ENCODE measurements around the gene CD70.
"Not testable (repeated sequence)": the region's sequence is repeated elsewhere in the genome, so short reads cannot be mapped to it uniquely, and the experiment has no call there.

Gene CD70

GRCh38 chr19:6604906-6605305, 14.0 kb upstream of the CD70 start:
- no peak for DNase-seq
- Histone ChIP-seq H3K9me3 (no peaks in the 10 kb centered on the region), H3K4me1 (no peaks in the 10 kb centered on the region), H3K4me3 (ENCODE audit: low read depth, low read length) (no peak overlapping the region), H3K36me3 (no peaks in the 10 kb centered on the region), H3K27me3 (no peaks in the 10 kb centered on the region)
- TF ChIP-seq CTCF (IDR thresholded peaks at IDR 0.05; ENCODE audit: low read depth, low read length): no peak

GRCh38 chr19:6602729-6603114, 11.8 kb upstream of the CD70 start:
- no peaks in the 10 kb centered on the region for H3K9me3 ChIP-seq
- no peaks in the 10 kb centered on the region for H3K36me3 ChIP-seq
- H3K4me1 ChIP-seq: no peaks in the 10 kb centered on the region
- no peak for DNase-seq
- H3K4me3 ChIP-seq (ENCODE audit: low read depth, low read length): no peak overlapping the region
- H3K27me3 ChIP-seq: no peaks in the 10 kb centered on the region; the same call in 1 of the 2 replicates
- no peak for TF ChIP-seq CTCF (IDR thresholded peaks at IDR 0.05; ENCODE audit: low read depth, low read length)

- H3K27me3 ChIP-seq; H3K36me3 ChIP-seq; H3K4me1 ChIP-seq; DNase-seq; H3K9me3 ChIP-seq; H3K4me3 ChIP-seq (ENCODE audit: low read depth, low read length): not testable (repeated sequence)
Measured at GRCh38 chr19:6601537-6602052, 10.6 kb upstream of the CD70 start.

GRCh38 chr19:6600951-6601536, 10.1 kb upstream of the CD70 start:
- H3K4me3 ChIP-seq (ENCODE audit: low read depth, low read length); H3K4me1 ChIP-seq: not testable (repeated sequence)

GRCh38 chr19:6599866-6600454, 9.0 kb upstream of the CD70 start:
- H3K4me3 ChIP-seq (ENCODE audit: low read depth, low read length): no peak overlapping the region
- no peaks in the 10 kb centered on the region for H3K9me3 ChIP-seq
- no peaks in the 10 kb centered on the region for H3K36me3 ChIP-seq
- DNase-seq: no peak
- peaks cover 4% of the 10 kb centered on the region; the same call in 1 of the 2 replicates for H3K27me3 ChIP-seq
- no peak for TF ChIP-seq CTCF (IDR thresholded peaks at IDR 0.05; ENCODE audit: low read depth, low read length)
- no peaks in the 10 kb centered on the region for H3K4me1 ChIP-seq

More at GRCh38 chr19:6600951-6601536, 10.1 kb upstream of the CD70 start:
- H3K9me3 ChIP-seq, DNase-seq, H3K27me3 ChIP-seq, H3K36me3 ChIP-seq: not testable (repeated sequence)

- H3K4me3 ChIP-seq (ENCODE audit: low read depth, low read length); H3K36me3 ChIP-seq; H3K4me1 ChIP-seq; DNase-seq; H3K27me3 ChIP-seq; H3K9me3 ChIP-seq: not testable (repeated sequence)
Measured at GRCh38 chr19:6598254-6598892, 7.4 kb upstream of the CD70 start.

- not testable (repeated sequence) for H3K4me3 ChIP-seq (ENCODE audit: low read depth, low read length); H3K9me3 ChIP-seq; H3K36me3 ChIP-seq; DNase-seq; H3K27me3 ChIP-seq; H3K4me1 ChIP-seq
Measured at GRCh38 chr19:6597471-6598253, 6.7 kb upstream of the CD70 start.

- no peaks in the 10 kb centered on the region for H3K36me3 ChIP-seq
- TF ChIP-seq CTCF (IDR thresholded peaks at IDR 0.05; ENCODE audit: low read depth, low read length): no peak
- no peak overlapping the region for H3K4me3 ChIP-seq (ENCODE audit: low read depth, low read length)
- peaks cover 7% of the 10 kb centered on the region; the same call in 1 of the 2 replicates for H3K27me3 ChIP-seq
- no peak for DNase-seq
- no peaks in the 10 kb centered on the region for H3K4me1 ChIP-seq
- H3K9me3 ChIP-seq: no peaks in the 10 kb centered on the region
Measured at GRCh38 chr19:6596621-6597020, 5.7 kb upstream of the CD70 start.
